ENCODE measurements around the gene FAM131A. TPM values are rescaled to one million over a fixed set of nuclear protein-coding genes. Genes with fewer than 3 reads are reported as not detected.

FAM131A gene
- total RNA-seq, 2 experiments from 2014 or later, result 3.7 to 3.8 TPM

GRCh38 chr3:184395320-184395660, 57.9 kb downstream of the FAM131A start:
- Histone ChIP-seq H3K4me2 (ENCODE audit: low read length) (no peak overlapping the region), H3K27ac (ENCODE audit: low read depth, low read length, poor library complexity, severe bottlenecking) (no peak overlapping the region), H2AFZ (ENCODE audit: low read length) (no peak overlapping the region), H3K79me2 (ENCODE audit: insufficient read depth, low read depth, low read length) (no peaks in the 10 kb centered on the region), H3K4me3 (ENCODE audit: low read depth, low read length, poor library complexity, severe bottlenecking) (no peak overlapping the region), H4K20me1 (ENCODE audit: insufficient read depth, low read length) (no peaks in the 10 kb centered on the region), H3K9me2 (ENCODE audit: insufficient read depth, low read length) (no peaks in the 10 kb centered on the region), H3K36me3 (ENCODE audit: insufficient read depth, low read length) (no peaks in the 10 kb centered on the region), H3K9me3 (ENCODE audit: low read length) (no peaks in the 10 kb centered on the region), H3K4me1 (ENCODE audit: insufficient read depth, low read length, poor library complexity, severe bottlenecking) (no peaks in the 10 kb centered on the region)
- no TSS peak for BruUV-seq (replicated peaks)
- no peak for TF ChIP-seq EZH2phosphoT487 (IDR thresholded peaks at IDR 0.05; ENCODE audit: borderline replicate concordance, low read depth, low read length)
- TF ChIP-seq CTCF (conservative IDR thresholded peaks at IDR 0.05; ENCODE audit: low read length), result no peak
- POLR2A ChIA-PET, result interaction anchor here (0.7 kb wide), 1 partner anchor 79 kb away, joined by 3 read pairs; no protein-coding TSS in a partner anchor
- CTCF ChIA-PET (ENCODE audit: unreplicated experiment), result no interaction called here
- DNase-seq (ENCODE audit: low spot score), result no peak
- intact Hi-C loops (cut with micrococcal nuclease; ENCODE audit: unreplicated experiment), result loop anchor here (10.0 kb wide), 1 partner anchor 380 kb away; no protein-coding TSS in a partner anchor

Small RNA genes lying within 50 kb of the gene (small RNA-seq; reads per million reads assigned to genes)
- 151 reads per million, percentile 99 among the genes with 10 or more reads in this experiment for gene SNORD66

Other genes starting within 250 kb of the FAM131A start
- not detected in 2 replicates for gene HTR3E, start 240.5 kb upstream of the FAM131A start, total RNA-seq (2014; rRNA removed; shearing (Covaris generic))
- not detected in 2 replicates for gene HTR3E, start 240.5 kb upstream of the FAM131A start, total RNA-seq (2022)
- gene EIF2B5, start 202.2 kb upstream of the FAM131A start, total RNA-seq (2014; rRNA removed; shearing (Covaris generic)), result 41.1 and 66.1 TPM in 2 replicates
- gene EIF2B5, start 202.2 kb upstream of the FAM131A start, total RNA-seq (2022), result 56.7 and 57.4 TPM in 2 replicates
- gene DVL3, start 182.2 kb upstream of the FAM131A start, total RNA-seq (2014; rRNA removed; shearing (Covaris generic)), result 38.5 and 41.3 TPM in 2 replicates
- gene DVL3, start 182.2 kb upstream of the FAM131A start, total RNA-seq (2022), result 65.6 and 70.4 TPM in 2 replicates
- 141 and 147 TPM in 2 replicates for gene AP2M1, start 162.7 kb upstream of the FAM131A start, total RNA-seq (2014; rRNA removed; shearing (Covaris generic))
- gene AP2M1, start 162.7 kb upstream of the FAM131A start, total RNA-seq (2022), result 158 and 168 TPM in 2 replicates
- 38.9 and 51.6 TPM in 2 replicates for gene ABCF3, start 151.4 kb upstream of the FAM131A start, total RNA-seq (2014; rRNA removed; shearing (Covaris generic))
- 59.0 and 67.1 TPM in 2 replicates for gene ABCF3, start 151.4 kb upstream of the FAM131A start, total RNA-seq (2022)
- not detected in 2 replicates for gene VWA5B2, start 108.0 kb upstream of the FAM131A start, total RNA-seq (2014; rRNA removed; shearing (Covaris generic))
- gene VWA5B2, start 108.0 kb upstream of the FAM131A start, total RNA-seq (2022), result not detected in 2 replicates
- 35.3 and 45.3 TPM in 2 replicates for gene ALG3, start 88.6 kb upstream of the FAM131A start, total RNA-seq (2014; rRNA removed; shearing (Covaris generic))
- 60.2 and 61.0 TPM in 2 replicates for gene ALG3, start 88.6 kb upstream of the FAM131A start, total RNA-seq (2022)
- gene EEF1AKMT4, start 87.9 kb upstream of the FAM131A start, total RNA-seq (2014; rRNA removed; shearing (Covaris generic)), result 18.8 and 20.1 TPM in 2 replicates
- gene EEF1AKMT4, start 87.9 kb upstream of the FAM131A start, total RNA-seq (2022), result 13.2 and 18.8 TPM in 2 replicates
- not detected in 2 replicates for gene CAMK2N2, start 76.0 kb upstream of the FAM131A start, total RNA-seq (2014; rRNA removed; shearing (Covaris generic))
- 0.28 TPM in 1 of 2 replicates, not detected in the other for gene CAMK2N2, start 76.0 kb upstream of the FAM131A start, total RNA-seq (2022)
- not detected in 2 replicates for gene ECE2, start 61.6 kb upstream of the FAM131A start, total RNA-seq (2014; rRNA removed; shearing (Covaris generic))
- not detected in 2 replicates for gene ECE2, start 61.6 kb upstream of the FAM131A start, total RNA-seq (2022)
- gene PSMD2, start 38.4 kb upstream of the FAM131A start, total RNA-seq (2014; rRNA removed; shearing (Covaris generic)), result 158 and 205 TPM in 2 replicates
- gene PSMD2, start 38.4 kb upstream of the FAM131A start, total RNA-seq (2022), result 182 and 219 TPM in 2 replicates
- 245 and 293 TPM in 2 replicates for gene EIF4G1, start 23.0 kb upstream of the FAM131A start, total RNA-seq (2014; rRNA removed; shearing (Covaris generic))
- 350 and 412 TPM in 2 replicates for gene EIF4G1, start 23.0 kb upstream of the FAM131A start, total RNA-seq (2022)
- gene CLCN2, start 24.0 kb downstream of the FAM131A start, total RNA-seq (2014; rRNA removed; shearing (Covaris generic)), result 4.2 and 8.5 TPM in 2 replicates
- 14.2 and 15.0 TPM in 2 replicates for gene CLCN2, start 24.0 kb downstream of the FAM131A start, total RNA-seq (2022)
- gene POLR2H, start 24.1 kb downstream of the FAM131A start, total RNA-seq (2014; rRNA removed; shearing (Covaris generic)), result 62.5 and 85.8 TPM in 2 replicates
- gene POLR2H, start 24.1 kb downstream of the FAM131A start, total RNA-seq (2022), result 73.0 and 80.1 TPM in 2 replicates
- not detected in 2 replicates for gene THPO, start 40.6 kb downstream of the FAM131A start, total RNA-seq (2014; rRNA removed; shearing (Covaris generic))
- not detected in 2 replicates for gene THPO, start 40.6 kb downstream of the FAM131A start, total RNA-seq (2022)
- gene CHRD, start 42.5 kb downstream of the FAM131A start, total RNA-seq (2014; rRNA removed; shearing (Covaris generic)), result 0.16 TPM in 1 of 2 replicates, not detected in the other
- gene CHRD, start 42.5 kb downstream of the FAM131A start, total RNA-seq (2022), result 0.07 TPM in 1 of 2 replicates, not detected in the other
- gene EPHB3, start 224.2 kb downstream of the FAM131A start, total RNA-seq (2014; rRNA removed; shearing (Covaris generic)), result not detected in 2 replicates
- gene EPHB3, start 224.2 kb downstream of the FAM131A start, total RNA-seq (2022), result not detected in 2 replicates